ENCODE measurements around the gene CYP26A1.

The CYP26A1 gene

GRCh38 chr10:93123766-93124165, 50.1 kb downstream of the CYP26A1 start:
- no peak for DNase-seq (ENCODE audit: low spot score)

GRCh38 chr10:93124580-93125318, 51.1 kb downstream of the CYP26A1 start:
- DNase-seq (ENCODE audit: low spot score) = no peak

GRCh38 chr10:93125966-93126365, 52.3 kb downstream of the CYP26A1 start:
- no peak for DNase-seq (ENCODE audit: low spot score)

GRCh38 chr10:93126483-93127052, 52.9 kb downstream of the CYP26A1 start:
- no peak for DNase-seq (ENCODE audit: low spot score)

Measured in AG08395 (cell line).